HG03139 (cell line): ENCODE measurements around the gene MROH7.

ENCODE experiments used
- ATAC-seq: cut with Tn5 transposase; IDR thresholded peaks from one replicate; pipeline ENCODE4 v1.9.1; 2021; ENCODE audit not compliant: unreplicated experiment

Gene MROH7

DNA sequence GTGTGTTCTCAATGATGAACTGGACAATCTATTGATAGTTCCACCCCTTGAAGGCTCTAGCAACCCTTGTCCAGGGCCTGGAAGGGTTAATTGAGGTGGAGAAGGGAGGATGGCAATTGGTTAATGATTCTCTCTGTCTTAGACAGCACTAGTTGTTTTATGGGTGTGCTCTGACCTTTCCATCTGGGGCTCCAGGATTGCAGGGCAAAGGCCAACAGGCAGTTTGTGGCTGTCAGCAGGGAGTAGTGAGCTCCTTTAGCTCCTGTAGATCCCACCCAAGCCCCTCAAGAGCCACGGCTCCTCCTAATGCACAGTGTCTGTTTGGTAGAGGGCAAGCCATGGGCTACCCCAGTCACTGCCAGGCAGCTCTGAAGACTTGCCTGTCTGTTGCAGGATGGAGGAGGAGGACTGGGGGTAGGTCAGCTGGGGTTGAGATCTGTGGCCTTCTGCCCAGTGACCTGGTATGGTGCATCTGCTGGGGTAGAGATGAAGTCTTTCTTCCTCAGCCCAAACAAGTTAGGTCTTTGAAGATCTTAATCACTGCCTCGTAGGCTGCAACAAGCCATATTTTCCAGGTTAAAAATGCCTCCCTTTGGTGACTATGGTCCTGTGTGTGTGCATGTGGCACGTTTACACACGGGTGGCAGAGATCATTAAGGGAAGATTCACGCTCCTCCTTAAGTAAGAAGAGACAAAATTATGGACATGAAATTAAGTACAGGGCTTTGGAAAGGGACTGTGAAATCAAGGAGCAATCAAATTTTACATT lies 7.7 kb downstream of the MROH7 start:
- ATAC-seq: no peak

DNA sequence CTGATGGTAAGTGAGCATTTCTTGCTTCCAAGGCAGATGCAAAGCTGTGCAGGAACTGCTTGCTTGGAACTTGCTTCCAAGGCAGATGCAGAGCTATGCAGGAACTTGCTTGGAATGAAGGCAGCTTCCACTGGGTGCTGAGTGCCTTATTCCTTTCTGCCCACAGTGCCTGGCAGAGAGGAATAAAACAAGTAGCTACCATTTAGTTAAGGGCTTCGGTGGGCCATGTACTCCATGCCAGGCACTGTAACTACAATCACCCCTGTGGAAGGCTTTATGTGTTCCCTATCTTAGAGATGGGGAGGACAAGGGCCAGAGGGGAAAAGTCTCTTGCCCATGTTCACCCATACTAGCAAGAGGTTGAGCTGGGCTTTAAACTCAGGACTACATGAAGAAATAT lies 8.3 kb downstream of the MROH7 start:
- no peak for ATAC-seq

GRCh38 chr1:54650417-54650816 lies 8.8 kb downstream of the MROH7 start:
- no peak for ATAC-seq

- no peak for ATAC-seq
Observed at GRCh38 chr1:54651608-54652007, 10.0 kb downstream of the MROH7 start.

DNA sequence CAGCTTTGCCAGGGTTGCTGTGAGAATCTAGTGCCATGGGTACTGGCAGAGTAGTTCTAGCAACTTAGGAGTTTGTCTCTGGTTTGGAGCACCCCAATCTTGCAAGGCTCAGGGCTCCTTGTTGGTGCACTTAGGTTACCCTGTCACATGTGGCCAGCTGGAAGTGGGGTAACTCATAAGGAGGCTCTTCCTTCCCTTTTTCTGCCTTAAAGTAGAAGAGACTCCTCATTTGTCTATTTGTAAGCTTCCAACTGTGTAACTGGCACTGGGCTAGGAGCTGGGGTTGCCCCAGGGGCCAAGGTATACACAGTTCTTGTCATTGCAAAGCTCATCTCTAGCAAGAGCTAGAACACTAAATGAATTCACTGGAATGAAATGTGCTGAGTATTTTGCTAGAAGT lies 10.6 kb downstream of the MROH7 start:
- ATAC-seq: no peak

- ATAC-seq: no peak
Observed at GRCh38 chr1:54653036-54653435, 11.4 kb downstream of the MROH7 start.

- no peak for ATAC-seq
Observed at GRCh38 chr1:54658164-54658913, 16.8 kb downstream of the MROH7 start.

GRCh38 chr1:54663725-54664124 lies 22.1 kb downstream of the MROH7 start:
- no peak for ATAC-seq

GRCh38 chr1:54664364-54664763 lies 22.8 kb downstream of the MROH7 start:
- ATAC-seq: no peak

DNA sequence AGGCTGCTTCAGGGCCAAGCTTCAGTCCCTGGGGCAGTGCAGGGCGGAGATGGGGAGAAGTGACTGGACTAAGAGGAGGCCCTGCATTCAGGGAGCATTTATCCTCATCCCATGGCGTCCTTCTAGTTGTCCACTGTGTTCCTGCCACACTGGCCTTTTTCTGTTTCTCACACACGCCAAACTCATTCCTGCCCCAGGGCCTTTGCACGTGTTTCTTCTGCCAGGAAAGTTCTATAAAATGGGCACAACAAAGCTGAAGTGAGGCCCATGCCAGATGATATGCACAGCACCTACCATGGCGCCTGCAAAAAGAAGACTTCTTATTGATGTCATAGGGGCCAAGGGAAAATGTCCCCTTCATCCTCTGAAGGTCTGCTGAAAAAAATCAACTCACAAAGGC lies 24.3 kb downstream of the MROH7 start:
- no peak for ATAC-seq

GRCh38 chr1:54666333-54666732 lies 24.7 kb downstream of the MROH7 start:
- no peak for ATAC-seq

DNA sequence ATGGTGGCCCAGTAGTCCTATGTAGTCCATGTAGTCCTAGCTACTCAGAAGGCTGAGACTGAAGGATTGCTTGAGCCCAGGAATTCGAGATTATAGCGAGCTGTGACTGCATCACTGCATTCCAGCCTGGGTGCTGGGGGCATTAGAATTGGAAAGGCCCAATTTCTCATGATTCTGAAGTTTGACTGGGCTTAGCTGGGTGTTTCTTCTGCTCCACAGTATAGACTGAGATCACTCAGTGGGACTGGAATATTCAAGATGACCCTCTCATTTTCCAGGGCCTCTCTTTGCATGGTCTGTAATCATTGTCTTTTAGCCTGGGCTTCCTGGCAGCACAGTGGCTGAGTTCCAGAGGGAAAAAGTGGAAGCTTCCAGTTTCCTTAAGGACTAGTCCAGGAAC lies 26.2 kb downstream of the MROH7 start:
- no peak for ATAC-seq

DNA sequence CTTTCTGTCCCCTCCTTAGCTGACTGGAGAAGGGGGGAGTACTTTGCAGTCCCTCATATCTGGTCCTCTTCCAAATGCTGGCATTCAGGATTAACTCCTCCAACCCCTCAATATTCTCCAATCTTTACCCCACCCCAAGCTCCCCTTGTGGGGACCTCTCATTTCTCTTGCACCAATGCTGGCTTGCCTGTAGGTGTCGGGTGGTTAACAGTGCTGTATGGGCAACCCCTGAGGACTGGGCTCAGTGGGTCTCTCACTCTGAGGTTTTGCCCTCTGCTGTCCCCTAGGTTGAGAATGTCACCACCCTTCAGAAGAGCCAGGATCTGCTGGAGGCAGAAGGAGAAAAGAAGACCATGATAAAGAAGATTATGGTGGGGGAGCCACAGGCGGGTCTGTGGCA lies 27.0 kb downstream of the MROH7 start:
- ATAC-seq: no peak

DNA sequence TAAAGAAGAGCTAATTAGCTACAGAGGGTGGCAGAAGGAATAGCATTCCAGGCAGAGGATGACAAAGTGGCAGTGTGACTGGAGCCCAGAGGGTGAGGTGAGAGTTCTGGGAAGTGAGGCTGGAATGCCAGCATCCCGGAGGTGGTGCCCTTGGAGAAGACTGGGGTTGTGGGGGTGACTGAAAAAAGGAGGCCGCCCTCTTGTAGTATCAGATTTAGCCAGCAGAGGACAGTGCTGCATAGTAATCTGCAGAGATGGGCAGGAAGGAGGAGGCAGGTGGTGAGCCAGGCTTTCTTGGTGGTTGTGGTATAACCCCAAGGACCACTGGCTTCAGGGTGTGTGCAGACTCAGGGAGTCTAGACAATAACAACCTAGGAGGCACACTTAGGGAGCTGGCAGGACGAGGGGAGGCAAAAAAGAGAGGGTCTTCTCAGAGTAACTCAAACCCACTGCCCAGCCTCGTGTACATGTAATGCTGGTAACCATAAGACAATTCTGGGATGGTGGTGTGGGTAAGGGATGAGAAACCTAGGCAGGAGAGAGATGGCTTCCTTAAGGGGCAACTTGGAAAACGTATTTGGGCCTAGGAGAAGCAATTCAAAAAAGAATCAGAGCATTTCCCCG lies 30.5 kb downstream of the MROH7 start:
- no peak for ATAC-seq

DNA sequence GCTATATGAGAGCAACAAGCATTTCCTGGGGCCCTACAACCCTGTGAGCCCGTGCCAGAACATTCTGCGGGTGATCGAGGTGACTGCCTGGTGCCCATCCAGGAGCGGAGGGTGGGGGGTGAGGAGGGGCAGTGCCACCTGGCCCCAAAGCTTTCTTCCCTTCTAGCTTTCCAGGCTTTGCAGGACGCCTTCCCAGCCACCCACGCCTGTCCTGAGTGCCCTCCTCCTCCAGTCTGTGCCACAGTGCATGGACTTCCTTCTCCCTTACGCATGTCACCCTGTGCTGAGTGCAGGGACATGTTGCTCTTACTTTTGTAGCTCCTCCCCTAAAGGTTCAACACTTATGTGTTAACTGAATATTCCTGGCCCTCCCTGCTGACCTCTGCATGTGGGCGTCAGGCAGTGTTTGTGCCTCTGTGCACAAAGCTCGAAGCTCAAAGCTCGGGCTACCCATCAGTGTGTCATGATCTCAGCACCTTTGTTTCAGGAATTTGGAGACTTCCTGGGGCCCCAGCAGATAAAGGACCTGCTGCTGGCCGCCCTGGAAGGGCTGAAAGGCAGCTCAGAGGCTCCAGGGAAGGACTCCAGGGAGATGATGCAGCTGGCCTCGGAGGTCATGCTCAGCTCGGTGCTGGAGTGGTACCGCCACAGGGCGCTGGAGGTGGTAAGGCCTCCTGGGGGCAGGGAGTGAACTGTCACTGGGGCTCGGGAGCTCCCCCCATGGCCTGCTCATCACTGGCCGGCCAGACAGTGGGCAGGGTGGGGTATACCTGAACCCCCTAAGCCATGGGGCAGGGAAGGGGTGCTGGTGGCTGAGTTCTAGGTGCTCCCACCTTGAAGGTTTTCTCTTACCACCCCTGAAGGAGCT lies 37.4 kb downstream of the MROH7 start:
- ATAC-seq: no peak

GRCh38 chr1:54679706-54680105 lies 38.1 kb downstream of the MROH7 start:
- ATAC-seq: no peak

GRCh38 chr1:54680387-54680786 lies 38.8 kb downstream of the MROH7 start:
- no peak for ATAC-seq

DNA sequence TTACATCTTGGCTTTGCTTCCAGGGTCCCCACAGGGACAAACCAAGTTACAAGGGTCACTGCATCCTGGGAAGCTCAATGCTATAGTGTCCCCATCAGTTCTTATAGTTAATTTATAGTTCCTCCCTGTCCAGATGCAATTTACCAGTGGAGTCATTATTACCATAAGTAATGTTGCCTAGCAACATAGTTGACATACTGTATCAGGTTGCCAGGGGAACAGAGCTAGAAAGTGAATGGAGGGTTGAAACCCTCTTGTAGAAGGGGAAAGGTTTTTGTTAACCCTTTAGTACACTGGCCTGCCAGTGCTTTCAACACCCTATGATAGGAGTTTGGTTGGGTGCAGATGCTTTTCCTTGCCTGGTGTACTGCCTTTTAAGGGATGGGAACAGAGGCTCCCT lies 39.8 kb downstream of the MROH7 start:
- ATAC-seq: no peak

DNA sequence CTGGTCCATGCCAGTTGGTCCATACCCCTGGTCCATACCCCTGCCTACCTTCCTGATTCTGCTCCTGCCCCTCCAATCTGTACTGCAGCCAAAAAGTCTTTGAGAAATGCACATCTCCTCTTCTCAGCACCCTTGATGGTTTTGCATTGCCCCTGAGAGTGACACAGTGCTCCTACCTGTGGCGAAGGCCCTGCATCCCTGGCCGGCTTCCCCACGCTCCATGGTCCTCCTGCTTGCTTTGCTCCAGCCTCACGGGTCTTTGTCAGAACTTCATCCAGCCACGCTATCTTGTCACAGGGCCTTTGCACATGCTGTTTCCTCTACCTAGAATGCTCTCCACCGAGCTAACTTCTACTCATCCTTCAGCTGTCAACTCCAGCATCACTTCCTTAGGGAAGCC lies 41.9 kb downstream of the MROH7 start:
- no peak for ATAC-seq

GRCh38 chr1:54685335-54685905 lies 43.8 kb downstream of the MROH7 start:
- no peak for ATAC-seq

GRCh38 chr1:54686155-54686554 lies 44.6 kb downstream of the MROH7 start:
- ATAC-seq: no peak
